ENCODE measurements around the gene SALL2. TPM values are rescaled to one million over a fixed set of nuclear protein-coding genes. Genes with fewer than 3 reads are reported as not detected.

SALL2 gene
- total and polyA plus RNA-seq, 9 donors: 11.9 to 38.8 (median 25.9) TPM

DNA sequence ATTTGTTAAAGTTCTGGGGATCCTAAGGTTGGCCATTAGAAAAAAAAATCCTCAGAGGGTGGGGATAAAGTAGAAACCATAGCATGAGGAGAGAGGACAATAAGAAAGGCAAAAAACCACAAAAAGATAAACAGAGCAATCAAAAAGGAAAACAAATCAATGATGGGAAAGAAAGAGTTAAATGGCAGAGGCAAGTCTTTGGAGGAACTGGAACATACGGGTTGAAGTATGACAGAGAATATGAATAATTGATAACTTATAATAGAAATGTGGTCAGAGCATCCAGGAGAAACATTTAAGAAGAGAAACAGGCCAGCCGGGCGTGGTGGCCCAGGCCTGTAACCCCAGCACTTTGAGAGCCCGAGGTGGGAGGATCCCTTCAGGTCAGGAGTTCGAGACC lies 17.8 kb upstream of the SALL2 start:
- H3K9me3 ChIP-seq: no peaks in the 10 kb centered on the region
- intact Hi-C loops (cut with DNase I): no loop called here
- DNase-seq: no peak
- no peak overlapping the region for H3K27ac ChIP-seq
- no peak for TF ChIP-seq CTCF (IDR thresholded peaks at IDR 0.05)
- no peaks in the 10 kb centered on the region for H3K36me3 ChIP-seq
- H3K4me3 ChIP-seq: no peak overlapping the region
- H3K4me1 ChIP-seq (ENCODE audit: insufficient read depth): no peaks in the 10 kb centered on the region
- no peaks in the 10 kb centered on the region for H3K27me3 ChIP-seq
- 50 to 55% (median 51%) methylated on average over 5 of the region's 5 CpGs for WGBS, 3 donors

DNA sequence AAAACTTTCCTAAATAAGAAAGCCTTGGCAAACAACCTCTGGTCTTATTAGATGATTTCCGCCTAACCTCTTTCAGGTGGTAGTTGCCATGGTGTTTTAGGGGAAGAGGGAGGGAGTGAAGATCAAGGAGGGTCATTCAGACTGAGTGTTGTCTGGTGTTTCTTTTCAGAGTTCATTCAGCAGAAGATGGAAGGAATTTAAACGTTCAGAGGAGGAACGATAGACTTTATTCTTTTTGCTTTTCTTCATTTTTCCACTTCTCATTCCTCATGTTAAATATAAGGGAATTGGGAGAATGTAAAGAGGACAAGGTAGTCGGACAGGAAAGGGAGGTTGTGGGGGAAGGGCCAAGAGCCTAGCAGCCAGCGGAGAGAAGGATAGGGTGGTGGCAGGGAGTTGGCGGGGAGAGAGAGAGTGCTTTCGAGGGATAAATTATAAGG lies 17.4 kb upstream of the SALL2 start:
- no peaks in the 10 kb centered on the region for H3K27me3 ChIP-seq
- no peaks in the 10 kb centered on the region for H3K9me3 ChIP-seq
- no peaks in the 10 kb centered on the region for H3K4me1 ChIP-seq (ENCODE audit: insufficient read depth)
- TF ChIP-seq EP300 (IDR thresholded peaks at IDR 0.05) (no peak), CTCF (IDR thresholded peaks at IDR 0.05) (no peak), POLR2A (IDR thresholded peaks at IDR 0.05) (no peak)
- intact Hi-C loops (cut with DNase I): no loop called here
- no peak overlapping the region for H3K27ac ChIP-seq
- no peak overlapping the region for H3K4me3 ChIP-seq
- 33 to 46% (median 43%) methylated on average over 7 of the region's 7 CpGs for WGBS, 3 donors
- no peak for DNase-seq
- no peaks in the 10 kb centered on the region for H3K36me3 ChIP-seq

GRCh38 chr14:21541413-21542074 lies 15.4 kb upstream of the SALL2 start:
- TF ChIP-seq CTCF (IDR thresholded peaks at IDR 0.05): no peak
- no peak for TF ChIP-seq EP300 (IDR thresholded peaks at IDR 0.05)
- TF ChIP-seq POLR2A (IDR thresholded peaks at IDR 0.05): no peak
- Histone ChIP-seq H3K36me3 (no peaks in the 10 kb centered on the region), H3K4me3 (no peak overlapping the region), H3K27ac (no peak overlapping the region), H3K9me3 (no peaks in the 10 kb centered on the region), H3K27me3 (no peaks in the 10 kb centered on the region), H3K4me1 (ENCODE audit: insufficient read depth) (peaks cover 2% of the 10 kb centered on the region)
- intact Hi-C loops (cut with DNase I): no loop called here
- DNase-seq: no peak
- WGBS, 3 donors: 77 to 85% (median 82%) methylated on average over 9 of the region's 9 CpGs

GRCh38 chr14:21539189-21539940 lies 13.2 kb upstream of the SALL2 start:
- TF ChIP-seq EP300 (IDR thresholded peaks at IDR 0.05) (no peak), POLR2A (IDR thresholded peaks at IDR 0.05) (no peak), CTCF (IDR thresholded peaks at IDR 0.05) (no peak)
- DNase-seq: no peak
- intact Hi-C loops (cut with DNase I): no loop called here
- no peaks in the 10 kb centered on the region for H3K27me3 ChIP-seq
- H3K36me3 ChIP-seq: no peaks in the 10 kb centered on the region
- H3K27ac ChIP-seq: no peak overlapping the region
- WGBS, 3 donors: 16 to 19% (median 16%) methylated on average over 3 of the region's 3 CpGs
- H3K4me1 ChIP-seq (ENCODE audit: insufficient read depth): peaks cover 2% of the 10 kb centered on the region
- H3K9me3 ChIP-seq: no peaks in the 10 kb centered on the region
- no peak overlapping the region for H3K4me3 ChIP-seq
